ENCODE measurements around the gene TMEM145.

TMEM145 gene

DNA sequence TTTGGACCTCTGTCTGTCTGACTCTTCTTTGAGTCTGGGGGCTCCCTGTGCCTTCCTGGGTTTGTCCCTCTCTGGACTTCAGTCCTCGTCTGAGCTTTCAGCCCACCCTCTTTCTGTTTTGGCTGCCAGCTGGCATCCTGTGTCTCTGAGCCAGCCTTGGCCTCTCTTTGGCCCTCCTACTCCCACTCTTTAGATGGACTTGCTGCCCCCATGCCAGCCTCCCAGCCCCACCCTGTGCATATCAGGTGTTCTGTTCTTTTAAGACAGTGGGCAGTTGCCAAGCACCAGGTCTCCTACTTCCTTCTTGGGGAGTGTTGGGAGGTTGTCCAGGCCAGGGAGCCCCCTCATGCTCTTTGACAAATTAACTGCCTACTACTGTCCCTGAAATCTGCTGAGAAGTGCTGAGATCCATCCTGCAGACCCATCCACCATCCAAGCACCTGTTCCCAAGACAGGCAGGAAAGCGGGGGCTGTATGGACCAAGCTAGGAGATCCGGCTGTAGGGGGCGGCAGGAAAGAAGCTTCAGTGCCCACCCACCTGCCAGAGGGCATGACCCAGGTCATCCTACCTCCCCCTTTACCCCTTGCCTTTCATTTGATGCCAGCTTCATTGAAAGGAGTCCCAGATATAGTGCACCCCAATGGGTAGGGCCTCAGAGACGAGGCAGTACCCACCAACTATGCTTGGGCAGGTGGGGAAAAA is 34.5 kb upstream of the TMEM145 start:
- DNase-seq (ENCODE audit: low read depth): no peak

GRCh38 chr19:42279155-42279901 is 33.8 kb upstream of the TMEM145 start:
- DNase-seq (ENCODE audit: low read depth): no peak

DNA sequence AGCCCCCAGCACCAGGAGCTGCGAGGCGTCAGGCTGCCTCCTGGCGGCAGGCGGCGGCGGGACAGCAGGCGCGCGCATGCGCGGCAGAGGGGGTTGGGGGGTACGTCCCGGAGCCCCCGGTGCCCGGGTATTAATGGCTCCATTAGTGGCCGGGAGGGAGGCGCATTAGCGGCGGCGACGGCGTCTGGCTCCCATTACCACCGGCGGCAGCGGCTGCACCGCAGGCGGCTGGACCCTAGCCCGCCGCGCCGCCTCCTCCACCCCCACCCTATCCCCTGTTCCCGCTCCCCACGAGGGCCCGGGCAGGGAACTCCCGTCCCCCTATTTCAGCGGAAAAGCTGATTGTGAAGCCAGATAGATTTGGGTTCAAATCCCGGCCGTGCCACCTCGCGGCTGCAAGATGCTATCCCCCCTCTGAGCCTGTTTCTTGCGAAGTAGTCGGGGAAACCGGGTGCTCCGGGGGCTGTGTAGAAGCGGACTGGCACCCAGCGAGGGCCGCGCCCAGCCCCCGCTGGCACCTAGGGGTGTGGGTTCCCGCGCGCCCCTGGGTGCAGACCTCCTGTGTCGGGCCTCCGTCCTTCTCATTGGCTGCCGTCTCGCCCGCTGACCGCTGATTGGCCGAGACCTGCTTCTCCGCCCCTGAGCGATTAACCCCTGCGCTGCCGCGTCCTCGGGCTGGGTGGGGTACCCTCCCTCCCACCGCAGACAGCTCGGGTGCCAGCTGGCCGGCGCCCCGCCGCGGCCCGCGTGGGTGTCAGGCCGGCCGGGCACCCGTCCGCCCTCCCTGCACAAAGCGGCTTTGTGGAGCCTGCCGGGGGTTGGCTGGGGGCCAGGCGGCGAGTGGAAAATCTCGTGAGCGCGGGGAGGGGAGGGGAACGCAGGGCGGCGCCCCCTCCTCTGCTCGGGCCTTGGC is 33.0 kb upstream of the TMEM145 start:
- no peak for DNase-seq (ENCODE audit: low read depth)

GRCh38 chr19:42280815-42281145 is 32.3 kb upstream of the TMEM145 start:
- no peak for DNase-seq (ENCODE audit: low read depth)

DNA sequence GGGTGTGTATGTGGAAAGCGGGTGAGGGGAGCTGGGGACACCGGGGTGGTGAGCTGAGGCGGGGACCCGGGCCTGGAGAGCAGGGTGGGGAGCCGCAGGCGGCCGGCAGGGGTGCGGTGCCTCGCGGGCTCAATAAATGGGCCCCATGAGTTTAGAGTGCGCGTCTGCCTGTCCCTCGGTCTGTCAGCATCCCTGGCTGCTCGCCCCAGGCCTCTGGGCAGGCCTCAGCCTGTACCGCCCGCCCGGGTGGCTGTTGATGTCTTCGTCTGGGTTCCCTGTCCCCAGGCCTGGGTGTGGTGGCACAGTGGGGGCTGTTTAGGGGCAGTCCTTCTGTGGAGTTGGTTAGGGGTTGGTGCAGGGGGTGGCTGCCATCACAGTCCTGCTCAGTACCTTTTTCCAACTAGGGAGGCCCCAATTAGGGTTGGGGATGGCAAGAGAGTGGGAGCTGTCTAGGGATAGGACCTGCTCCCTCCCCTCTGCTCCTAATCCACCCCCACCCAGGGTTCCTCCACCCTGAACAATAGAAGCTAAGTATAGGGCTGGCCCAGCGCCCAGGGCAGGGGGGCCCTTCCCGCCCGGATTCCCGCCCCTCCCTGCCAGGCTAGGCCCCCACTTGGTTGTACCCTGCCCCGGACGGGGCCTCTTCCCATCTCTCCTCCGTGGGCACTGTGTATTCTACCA is 31.8 kb upstream of the TMEM145 start:
- no peak for DNase-seq (ENCODE audit: low read depth)

GRCh38 chr19:42281827-42282762 is 31.0 kb upstream of the TMEM145 start:
- DNase-seq (ENCODE audit: low read depth): no peak

DNA sequence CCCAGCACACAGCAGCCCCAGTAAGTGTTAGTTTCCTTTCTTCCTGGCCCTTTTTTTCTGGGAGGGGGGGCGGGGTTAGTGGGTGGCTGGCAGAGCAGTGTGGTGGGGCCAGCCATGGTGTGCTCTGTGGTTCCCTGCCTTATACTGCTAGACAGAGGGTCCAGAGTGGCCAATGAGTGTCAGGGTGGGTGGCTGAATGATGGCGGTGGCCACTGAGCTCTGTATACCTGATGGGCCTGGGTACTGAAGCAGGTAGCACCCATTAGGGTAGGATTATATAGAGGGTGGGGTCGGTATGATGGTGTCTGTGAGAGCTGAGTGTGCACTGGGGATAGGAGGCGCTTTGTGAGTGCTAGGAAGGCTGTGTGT is 30.3 kb upstream of the TMEM145 start:
- DNase-seq (ENCODE audit: low read depth): no peak

DNA sequence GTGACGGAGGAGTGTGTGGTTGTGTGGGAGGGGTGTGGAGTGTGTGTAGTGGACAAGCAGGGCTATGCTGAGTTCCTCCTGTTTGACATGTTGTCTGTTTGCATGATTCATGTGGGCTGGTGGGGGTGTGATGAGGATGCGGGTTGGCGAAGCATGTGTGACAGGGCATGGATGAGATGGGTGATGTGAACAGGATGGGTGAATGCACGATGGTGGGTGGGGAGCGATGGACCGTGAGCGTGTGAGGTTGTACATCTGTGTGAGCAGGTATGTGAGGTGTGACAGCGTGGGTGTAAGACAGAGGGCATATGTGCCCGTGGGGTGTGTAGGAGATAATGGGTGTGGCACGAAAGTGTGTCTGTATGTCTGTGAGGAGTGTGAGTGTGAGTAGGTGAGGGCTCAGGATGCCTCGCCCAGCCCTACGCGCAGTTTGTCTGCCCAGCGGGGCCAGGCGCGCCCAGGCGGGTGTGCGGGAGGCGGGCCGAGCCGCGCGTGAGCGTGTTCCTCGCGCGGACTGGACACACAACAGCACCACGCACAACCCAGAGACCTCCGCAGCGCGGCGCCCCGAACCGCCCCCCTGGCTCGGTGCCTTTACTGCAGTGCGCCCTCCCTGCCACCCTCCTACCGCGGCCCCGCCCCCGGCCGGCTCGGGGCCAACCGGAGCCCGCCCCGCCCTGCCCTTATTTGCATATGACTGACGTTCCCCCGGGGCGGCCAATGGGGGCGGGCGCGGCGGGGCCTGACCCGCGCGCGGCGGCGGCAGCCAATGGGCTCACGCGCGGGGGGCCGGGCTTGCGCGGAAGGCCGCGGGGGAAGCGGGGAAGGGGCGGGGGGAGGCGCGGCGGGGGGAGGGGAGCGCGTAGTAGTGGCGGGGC is 29.7 kb upstream of the TMEM145 start:
- no peak for DNase-seq (ENCODE audit: low read depth)

DNA sequence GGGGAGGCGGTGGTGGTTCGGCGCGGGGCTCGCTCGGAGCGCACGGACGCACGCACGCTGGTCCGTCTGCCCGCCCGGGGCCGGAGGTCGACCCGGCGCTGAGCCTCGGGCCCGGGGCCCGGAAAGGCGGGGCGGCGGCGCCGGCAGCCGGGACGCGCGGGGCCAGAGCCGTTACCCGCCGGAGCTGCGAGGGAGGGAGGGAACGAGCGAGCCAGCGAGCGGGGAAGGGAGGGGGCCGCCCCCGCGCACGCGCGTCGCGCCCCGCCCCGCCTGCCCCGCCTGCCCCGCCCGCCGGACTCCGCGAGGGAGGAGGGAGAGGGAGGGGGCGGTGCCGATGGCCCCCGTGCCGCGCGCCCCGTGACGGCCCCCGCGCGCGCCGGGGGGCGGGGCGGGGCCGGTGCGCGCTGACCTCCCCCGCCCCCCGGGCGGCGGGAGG is 29.0 kb upstream of the TMEM145 start:
- no peak for DNase-seq (ENCODE audit: low read depth)

- no peak for DNase-seq (ENCODE audit: low read depth)
Observed at GRCh38 chr19:42284591-42285341, 28.3 kb upstream of the TMEM145 start.

GRCh38 chr19:42285541-42285941 is 27.6 kb upstream of the TMEM145 start:
- no peak for DNase-seq (ENCODE audit: low read depth)

DNA sequence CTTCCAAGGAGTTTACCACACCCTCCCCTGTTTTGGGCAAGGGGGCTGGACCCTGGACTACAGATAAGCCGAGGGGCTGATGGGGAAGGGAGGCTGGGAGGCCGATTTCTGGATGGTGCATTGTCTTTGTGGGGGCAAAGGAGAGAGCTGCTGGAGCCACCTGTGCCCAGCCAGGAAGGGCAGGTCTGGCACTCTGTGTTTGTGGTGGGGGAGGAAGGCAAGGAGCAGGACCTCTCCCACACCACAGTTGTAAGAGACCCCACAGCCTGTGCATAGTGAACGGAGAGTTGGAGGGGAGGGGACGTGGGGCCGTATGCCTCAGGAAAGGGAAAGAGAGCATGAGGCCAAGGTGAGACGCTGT is 27.1 kb upstream of the TMEM145 start:
- no peak for DNase-seq (ENCODE audit: low read depth)

- no peak for DNase-seq (ENCODE audit: low read depth)
Observed at GRCh38 chr19:42286349-42287016, 26.6 kb upstream of the TMEM145 start.

- DNase-seq (ENCODE audit: low read depth): no peak
Observed at GRCh38 chr19:42287017-42287826, 25.9 kb upstream of the TMEM145 start.

GRCh38 chr19:42287827-42288107 is 25.3 kb upstream of the TMEM145 start:
- no peak for DNase-seq (ENCODE audit: low read depth)

GRCh38 chr19:42288387-42288786 is 24.7 kb upstream of the TMEM145 start:
- no peak for DNase-seq (ENCODE audit: low read depth)

- no peak for DNase-seq (ENCODE audit: low read depth)
Observed at GRCh38 chr19:42288881-42289555, 24.1 kb upstream of the TMEM145 start.

Measured in non-pigmented ciliary epithelial cell (primary cell).